SW 1271 (cell line): ENCODE results near the gene FBXO24.
"Not testable (repeated sequence)": the region's sequence is repeated elsewhere in the genome, so short reads cannot be mapped to it uniquely, and the experiment has no call there.

ENCODE experiments used
- DNase-seq, 2 experiments: peaks; one replicate each; lab custom pipeline; 2025; lab: John Stamatoyannopoulos, UW

The FBXO24 gene

DNA sequence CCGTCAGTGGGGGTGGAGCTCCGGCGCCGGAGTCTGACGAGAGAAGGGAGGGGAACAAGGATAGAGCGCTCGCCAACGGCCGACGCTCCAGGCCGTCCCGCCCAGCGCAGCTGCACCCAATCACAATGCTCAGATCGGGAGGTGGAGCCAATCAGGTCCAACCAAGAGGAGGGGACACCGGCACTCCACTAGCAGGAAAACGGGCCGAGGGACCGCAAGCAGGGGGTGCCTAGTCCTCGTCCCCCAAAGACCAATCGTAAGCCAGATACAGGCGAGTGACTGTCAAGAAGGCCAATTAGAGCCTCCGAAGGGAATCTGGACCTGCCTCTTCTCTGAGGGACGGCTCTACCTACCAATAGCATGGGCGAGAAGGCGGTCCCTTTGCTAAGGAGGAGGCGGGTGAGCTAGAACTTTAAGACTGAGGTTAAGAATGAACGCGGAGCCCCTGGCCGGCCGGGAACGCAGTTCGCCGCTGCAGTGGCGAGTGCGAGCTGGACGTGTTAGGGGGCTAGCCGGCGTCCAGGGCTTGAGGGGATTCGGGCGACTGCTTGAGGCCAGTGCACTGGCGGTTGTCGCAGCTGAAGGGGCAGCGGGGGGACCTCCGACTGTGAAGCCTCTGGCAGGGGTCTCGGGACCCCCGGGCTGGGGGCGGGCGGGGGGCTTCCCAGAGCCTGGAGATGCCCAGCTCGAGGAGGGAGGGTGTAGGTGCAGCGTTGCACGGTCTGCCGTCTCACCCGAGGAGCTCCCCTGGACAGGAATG, at the start of gene FBXO24:
Gene FBXO24, plus strand, starts transcription at position 63 of the 760 bp plus-strand sequence. Its CDS starts 298 bp downstream, at position 361.
- peak; percentile 99 for DNase-seq

GRCh38 chr7:100536695-100537094, 49.4 kb upstream of the FBXO24 start:
- not testable (repeated sequence) for DNase-seq

DNA sequence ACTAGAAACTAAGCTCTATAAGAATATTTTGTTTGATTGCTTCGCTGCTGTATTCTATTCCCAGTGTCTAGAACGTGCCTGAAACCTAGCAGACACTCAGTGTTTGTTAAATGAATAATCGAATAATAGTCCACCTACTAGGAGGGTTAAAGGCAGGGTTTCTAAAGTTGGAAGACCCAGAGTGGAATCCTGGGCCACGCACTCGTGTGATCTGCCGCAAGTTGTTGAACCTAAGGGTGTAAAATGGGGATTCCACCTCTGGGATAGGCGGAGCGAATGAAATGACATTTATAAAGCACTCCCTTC, 47.8 kb upstream of the FBXO24 start:
- no peak for DNase-seq

- DNase-seq = peak; percentile 99
Observed at GRCh38 chr7:100538654-100539435, 47.3 kb upstream of the FBXO24 start, which contains the start of gene AGFG2. TSS of gene AGFG2 (plus strand) at chr7:100539203. CDS start at chr7:100539347, 144 bp downstream.

DNA sequence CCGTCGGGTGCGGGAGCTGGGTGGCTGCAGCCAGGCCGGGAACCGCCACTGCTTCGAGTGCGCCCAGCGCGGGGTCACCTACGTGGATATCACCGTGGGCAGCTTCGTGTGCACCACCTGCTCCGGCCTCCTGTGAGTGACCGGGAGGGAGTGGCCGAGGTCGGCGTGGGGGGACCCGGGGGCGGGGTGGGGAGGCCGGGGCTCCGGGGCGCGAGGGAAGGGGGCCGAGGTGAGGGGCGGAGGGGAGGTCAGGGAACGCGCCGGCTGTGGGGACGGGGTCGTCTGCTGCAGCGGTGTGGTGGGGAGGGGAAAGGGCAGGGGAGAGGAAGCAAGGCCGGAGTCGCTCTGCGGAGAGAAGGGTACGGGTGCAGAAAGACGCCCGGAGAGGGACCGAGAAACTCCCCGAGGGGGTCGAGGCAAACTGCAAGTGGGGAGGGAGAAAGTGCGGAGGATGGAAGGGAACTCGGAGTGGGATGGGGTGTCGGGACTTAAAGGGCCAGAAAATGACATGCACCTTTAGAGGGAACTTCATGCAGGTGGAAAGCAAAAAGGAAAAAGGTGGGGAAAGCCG, 46.6 kb upstream of the FBXO24 start:
- DNase-seq = no peak

GRCh38 chr7:100540073-100540723, 45.9 kb upstream of the FBXO24 start:
- no peak for DNase-seq

- DNase-seq = not testable (repeated sequence)
Observed at GRCh38 chr7:100541309-100541708, 44.8 kb upstream of the FBXO24 start.

GRCh38 chr7:100543586-100543985, 42.5 kb upstream of the FBXO24 start:
- DNase-seq = no peak

GRCh38 chr7:100544386-100544785, 41.7 kb upstream of the FBXO24 start:
- no peak for DNase-seq

- no peak for DNase-seq
Observed at GRCh38 chr7:100544967-100545359, 41.2 kb upstream of the FBXO24 start.

GRCh38 chr7:100545360-100546128, 40.6 kb upstream of the FBXO24 start:
- DNase-seq = peak; percentile 55 to 83

DNA sequence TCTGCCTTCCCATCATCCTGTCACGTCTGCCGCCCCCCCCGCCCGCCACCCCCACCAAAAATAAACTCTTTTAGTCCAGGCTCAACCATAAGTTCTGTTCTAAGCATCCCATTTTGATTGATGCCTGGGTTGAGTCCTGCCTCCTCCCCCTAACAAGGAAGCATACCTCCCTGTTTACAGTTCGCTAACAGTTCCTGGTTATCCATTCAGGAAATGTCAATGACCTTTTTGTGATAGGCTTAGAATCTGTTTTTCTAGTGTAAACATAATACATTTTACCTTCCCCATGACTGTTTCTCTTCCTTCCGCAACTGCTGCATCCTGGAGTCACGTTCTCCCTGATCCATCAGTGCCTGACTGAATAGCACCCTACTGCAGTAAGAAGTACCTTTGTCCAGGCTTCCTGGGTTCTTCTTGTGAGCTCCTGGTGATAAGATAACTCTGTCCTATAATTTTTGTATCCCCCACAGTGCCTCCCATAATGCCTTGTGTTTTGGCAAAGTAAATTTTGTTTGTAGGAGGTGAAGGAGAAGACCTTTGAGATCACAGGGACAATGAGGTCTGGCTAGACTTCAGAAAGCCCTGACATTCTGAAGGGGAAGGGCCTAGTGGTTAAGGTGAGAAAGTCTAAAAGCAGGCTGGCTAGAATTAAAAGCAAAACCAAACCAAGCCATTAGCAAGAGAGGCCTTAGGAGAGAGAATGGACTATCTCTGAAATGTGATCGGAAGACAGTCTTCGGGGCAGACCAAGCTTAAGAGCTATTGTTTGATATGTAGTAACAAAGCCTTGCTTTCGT, 39.8 kb upstream of the FBXO24 start:
- no peak for DNase-seq

- no peak for DNase-seq
Observed at GRCh38 chr7:100546926-100547800, 39.0 kb upstream of the FBXO24 start.

DNA sequence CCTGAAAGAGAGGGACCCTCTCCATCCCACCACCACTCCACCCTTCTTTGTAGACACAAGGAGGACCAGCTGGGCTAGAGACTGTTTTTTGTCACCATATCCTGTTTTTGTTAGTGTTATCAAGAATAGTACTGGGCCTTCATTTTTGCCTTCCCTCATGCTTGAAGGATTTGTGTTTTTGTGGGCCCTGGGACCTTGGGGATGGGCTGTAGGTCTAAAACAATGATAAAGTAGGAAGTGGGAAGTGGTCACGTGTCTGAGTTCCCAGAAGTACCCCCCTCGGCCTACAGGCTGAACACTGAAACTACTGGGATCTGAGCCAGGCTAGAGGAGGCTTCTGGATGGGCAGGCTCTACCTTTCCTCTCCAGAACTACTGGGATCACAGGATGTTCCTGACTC, 38.3 kb upstream of the FBXO24 start:
- DNase-seq = no peak

DNA sequence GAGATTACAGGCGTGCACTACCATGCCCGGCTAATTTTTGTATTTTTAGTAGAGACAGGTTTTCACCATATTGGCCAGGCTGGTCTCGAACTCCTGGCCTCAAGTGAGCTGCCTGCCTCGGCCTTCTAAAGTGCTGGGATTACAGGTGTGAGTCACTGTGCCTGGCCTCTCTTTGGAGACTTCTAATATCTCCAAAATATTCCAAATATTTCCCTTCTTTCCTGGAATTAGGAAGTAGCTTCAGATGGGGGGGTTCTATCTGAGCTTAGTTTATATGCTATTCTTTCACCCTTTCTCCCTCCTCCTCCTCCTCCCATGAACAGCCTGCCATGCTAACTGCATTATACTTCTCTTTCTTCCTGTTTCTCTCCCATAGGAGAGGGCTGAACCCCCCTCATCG, 37.7 kb upstream of the FBXO24 start:
- DNase-seq = not testable (repeated sequence)

GRCh38 chr7:100552532-100552931, 33.6 kb upstream of the FBXO24 start:
- DNase-seq = no peak

- DNase-seq = no peak
Observed at GRCh38 chr7:100553032-100553431, 33.1 kb upstream of the FBXO24 start.

GRCh38 chr7:100555701-100556100, 30.4 kb upstream of the FBXO24 start:
- DNase-seq = no peak

- no peak for DNase-seq
Observed at GRCh38 chr7:100556541-100556940, 29.6 kb upstream of the FBXO24 start.

GRCh38 chr7:100559127-100559526, 27.0 kb upstream of the FBXO24 start:
- DNase-seq = no peak
